GM19023 (cell line): Measurements from ENCODE around the gene EFNA5.

Experiments used
- ATAC-seq: cut with Tn5 transposase; IDR thresholded peaks from one replicate; pipeline ENCODE4 v1.9.1; 2021; ENCODE audit warnings: mild to moderate bottlenecking, moderate library complexity; ENCODE audit not compliant: unreplicated experiment

Gene EFNA5

GRCh38 chr5:107652408-107652807 lies 18.3 kb downstream of the EFNA5 start:
- ATAC-seq: no peak

GRCh38 chr5:107651325-107651724 lies 19.4 kb downstream of the EFNA5 start:
- ATAC-seq: no peak

- no peak for ATAC-seq
These were observed 24.3 kb downstream of the EFNA5 start for GRCh38 chr5:107646418-107646817.

- no peak for ATAC-seq
These were observed 30.2 kb downstream of the EFNA5 start for GRCh38 chr5:107640568-107640967.

- ATAC-seq: no peak
These were observed 30.7 kb downstream of the EFNA5 start for GRCh38 chr5:107639990-107640389.

- no peak for ATAC-seq
These were observed 34.2 kb downstream of the EFNA5 start for GRCh38 chr5:107636555-107636954.

GRCh38 chr5:107636068-107636467 lies 34.7 kb downstream of the EFNA5 start:
- ATAC-seq: no peak

GRCh38 chr5:107634981-107635848 lies 35.5 kb downstream of the EFNA5 start:
- no peak for ATAC-seq

- ATAC-seq: no peak
These were observed 37.4 kb downstream of the EFNA5 start for GRCh38 chr5:107633171-107633901.

GRCh38 chr5:107631805-107632362 lies 38.9 kb downstream of the EFNA5 start:
- no peak for ATAC-seq

- ATAC-seq: no peak
These were observed 40.6 kb downstream of the EFNA5 start for GRCh38 chr5:107630184-107630583.

GRCh38 chr5:107624235-107624634 lies 46.5 kb downstream of the EFNA5 start:
- no peak for ATAC-seq

- ATAC-seq: no peak
These were observed 49.6 kb downstream of the EFNA5 start for GRCh38 chr5:107621089-107621488.

- no peak for ATAC-seq
These were observed 51.0 kb downstream of the EFNA5 start for GRCh38 chr5:107619781-107620180.

- no peak for ATAC-seq
These were observed 52.5 kb downstream of the EFNA5 start for GRCh38 chr5:107618242-107618641.

- ATAC-seq: no peak
These were observed 53.7 kb downstream of the EFNA5 start for GRCh38 chr5:107617052-107617451.

- ATAC-seq: no peak
These were observed 54.5 kb downstream of the EFNA5 start for GRCh38 chr5:107616213-107616612.

GRCh38 chr5:107615299-107615817 lies 55.4 kb downstream of the EFNA5 start:
- ATAC-seq: no peak

- no peak for ATAC-seq
These were observed 58.2 kb downstream of the EFNA5 start for GRCh38 chr5:107612541-107612940.

GRCh38 chr5:107610798-107611197 lies 59.9 kb downstream of the EFNA5 start:
- ATAC-seq: no peak

GRCh38 chr5:107607671-107608345 lies 62.9 kb downstream of the EFNA5 start:
- no peak for ATAC-seq
